GM23338 (cell line): ENCODE results near the gene MRAS.

Experiments
- EZH2 ChIP-seq: fragments of 200-600 bp; sonication (generic); IDR thresholded peaks from one replicate; pipeline ENCODE4 v1.8.0; 2017; ENCODE audit warnings: antibody characterized with exemption, mild to moderate bottlenecking, low read depth; ENCODE audit not compliant: unreplicated experiment
- EZH2phosphoT487 ChIP-seq: fragments of 200-600 bp; sonication (generic); IDR thresholded peaks from one replicate; pipeline ENCODE4 v1.8.1; 2018; ENCODE audit warnings: antibody characterized with exemption; ENCODE audit not compliant: unreplicated experiment
- TF ChIP-seq, protein P1 (sequence below), 2 experiments: fragments of 200-600 bp in 1 of 2; sonication (generic) in 1 of 2; conservative IDR thresholded peaks; 2 replicates each; pipeline versions ENCODE4 v1.5.1 to v1.6.1; 2016 to 2017; ENCODE audit warnings: antibody characterized with exemption in 2 of 2, low read depth in 2 of 2, mild to moderate bottlenecking in 2 of 2, moderate library complexity in 1 of 2
- TF ChIP-seq, protein P2 (sequence below): IDR thresholded peaks from one replicate; pipeline ENCODE4 v1.6.1; 2018; ENCODE audit warnings: antibody characterized with exemption; ENCODE audit not compliant: unreplicated experiment

DNA sequence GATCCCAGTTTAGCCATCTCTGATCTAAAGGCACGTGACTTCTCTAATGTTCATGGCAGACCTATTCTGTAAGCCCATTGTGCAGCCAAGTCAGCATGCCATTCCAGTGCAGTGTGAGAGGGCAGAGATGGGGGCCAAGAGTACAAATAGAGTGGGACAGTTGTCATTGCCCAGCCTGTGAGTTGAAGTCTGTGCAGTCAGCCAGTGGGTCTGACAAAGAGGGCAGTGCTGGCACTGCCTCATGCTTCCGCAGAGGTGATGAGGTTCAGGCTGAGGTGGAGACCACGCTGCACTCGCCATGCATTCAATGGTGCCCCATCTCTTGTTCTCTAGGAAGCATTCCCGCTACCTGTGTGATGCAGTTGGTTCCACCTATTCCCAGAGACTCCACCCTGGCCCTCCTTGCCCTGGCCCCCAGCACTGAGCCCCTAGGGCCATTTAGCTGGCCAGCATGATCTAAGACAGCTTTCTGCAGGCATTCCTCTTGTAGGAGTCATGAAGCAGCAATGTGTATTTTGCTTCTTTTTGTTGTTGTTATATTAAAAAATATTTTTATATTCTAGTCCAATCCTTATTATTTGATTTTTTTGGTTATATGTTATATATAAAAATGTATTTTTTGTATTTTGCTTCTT, 3.7 kb downstream of the MRAS start:
- TF ChIP-seq, protein P1, sequence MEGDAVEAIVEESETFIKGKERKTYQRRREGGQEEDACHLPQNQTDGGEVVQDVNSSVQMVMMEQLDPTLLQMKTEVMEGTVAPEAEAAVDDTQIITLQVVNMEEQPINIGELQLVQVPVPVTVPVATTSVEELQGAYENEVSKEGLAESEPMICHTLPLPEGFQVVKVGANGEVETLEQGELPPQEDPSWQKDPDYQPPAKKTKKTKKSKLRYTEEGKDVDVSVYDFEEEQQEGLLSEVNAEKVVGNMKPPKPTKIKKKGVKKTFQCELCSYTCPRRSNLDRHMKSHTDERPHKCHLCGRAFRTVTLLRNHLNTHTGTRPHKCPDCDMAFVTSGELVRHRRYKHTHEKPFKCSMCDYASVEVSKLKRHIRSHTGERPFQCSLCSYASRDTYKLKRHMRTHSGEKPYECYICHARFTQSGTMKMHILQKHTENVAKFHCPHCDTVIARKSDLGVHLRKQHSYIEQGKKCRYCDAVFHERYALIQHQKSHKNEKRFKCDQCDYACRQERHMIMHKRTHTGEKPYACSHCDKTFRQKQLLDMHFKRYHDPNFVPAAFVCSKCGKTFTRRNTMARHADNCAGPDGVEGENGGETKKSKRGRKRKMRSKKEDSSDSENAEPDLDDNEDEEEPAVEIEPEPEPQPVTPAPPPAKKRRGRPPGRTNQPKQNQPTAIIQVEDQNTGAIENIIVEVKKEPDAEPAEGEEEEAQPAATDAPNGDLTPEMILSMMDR (conservative IDR thresholded peaks at IDR 0.05; ENCODE audit: low read depth in 2 of 2), result no peak
- TF ChIP-seq, protein P2, sequence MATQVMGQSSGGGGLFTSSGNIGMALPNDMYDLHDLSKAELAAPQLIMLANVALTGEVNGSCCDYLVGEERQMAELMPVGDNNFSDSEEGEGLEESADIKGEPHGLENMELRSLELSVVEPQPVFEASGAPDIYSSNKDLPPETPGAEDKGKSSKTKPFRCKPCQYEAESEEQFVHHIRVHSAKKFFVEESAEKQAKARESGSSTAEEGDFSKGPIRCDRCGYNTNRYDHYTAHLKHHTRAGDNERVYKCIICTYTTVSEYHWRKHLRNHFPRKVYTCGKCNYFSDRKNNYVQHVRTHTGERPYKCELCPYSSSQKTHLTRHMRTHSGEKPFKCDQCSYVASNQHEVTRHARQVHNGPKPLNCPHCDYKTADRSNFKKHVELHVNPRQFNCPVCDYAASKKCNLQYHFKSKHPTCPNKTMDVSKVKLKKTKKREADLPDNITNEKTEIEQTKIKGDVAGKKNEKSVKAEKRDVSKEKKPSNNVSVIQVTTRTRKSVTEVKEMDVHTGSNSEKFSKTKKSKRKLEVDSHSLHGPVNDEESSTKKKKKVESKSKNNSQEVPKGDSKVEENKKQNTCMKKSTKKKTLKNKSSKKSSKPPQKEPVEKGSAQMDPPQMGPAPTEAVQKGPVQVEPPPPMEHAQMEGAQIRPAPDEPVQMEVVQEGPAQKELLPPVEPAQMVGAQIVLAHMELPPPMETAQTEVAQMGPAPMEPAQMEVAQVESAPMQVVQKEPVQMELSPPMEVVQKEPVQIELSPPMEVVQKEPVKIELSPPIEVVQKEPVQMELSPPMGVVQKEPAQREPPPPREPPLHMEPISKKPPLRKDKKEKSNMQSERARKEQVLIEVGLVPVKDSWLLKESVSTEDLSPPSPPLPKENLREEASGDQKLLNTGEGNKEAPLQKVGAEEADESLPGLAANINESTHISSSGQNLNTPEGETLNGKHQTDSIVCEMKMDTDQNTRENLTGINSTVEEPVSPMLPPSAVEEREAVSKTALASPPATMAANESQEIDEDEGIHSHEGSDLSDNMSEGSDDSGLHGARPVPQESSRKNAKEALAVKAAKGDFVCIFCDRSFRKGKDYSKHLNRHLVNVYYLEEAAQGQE, result no peak
- TF ChIP-seq EZH2phosphoT487 (no peak), EZH2 (no peak)
